Gastroesophageal sphincter (tissue), 3 donors: Measurements from ENCODE around the gene TMEM185B.

ENCODE experiments used
- CTCF ChIP-seq, 4 experiments: fragments of 200-600 bp in 2 of 4; fragments of 450-650 bp in 2 of 4; sonication (generic) in 1 of 4; IDR thresholded peaks; one replicate each; pipeline ENCODE4 v1.5.1; 2017 to 2019; ENCODE audit warnings: antibody characterized with exemption in 4 of 4, mild to moderate bottlenecking in 2 of 4, moderate library complexity in 2 of 4
- EP300 ChIP-seq: sonication (generic); formaldehyde crosslinking; IDR thresholded peaks from one replicate; pipeline ENCODE4 v1.6.1; 2017; ENCODE audit warnings: antibody characterized with exemption, mild to moderate bottlenecking
- POLR2A ChIP-seq, 2 donors: fragments of 450-650 bp; IDR thresholded peaks; one replicate each; pipeline ENCODE4 v1.6.1; 2017; ENCODE audit warnings: antibody characterized with exemption in 2 of 2, mild to moderate bottlenecking in 2 of 2, moderate library complexity in 1 of 2
- POLR2AphosphoS5 ChIP-seq: sonication (generic); formaldehyde crosslinking; IDR thresholded peaks from one replicate; pipeline ENCODE4 v1.6.1; 2017; ENCODE audit warnings: antibody characterized with exemption

GRCh38 chr2:120246546-120247300 lies 23.5 kb upstream of the TMEM185B start:
- TF ChIP-seq CTCF (IDR thresholded peaks at IDR 0.05): no peak
- TF ChIP-seq POLR2A (IDR thresholded peaks at IDR 0.05): no peak
- no peak for TF ChIP-seq EP300
- TF ChIP-seq POLR2AphosphoS5: no peak
